ENCODE results near the gene PFDN6.

DNA sequence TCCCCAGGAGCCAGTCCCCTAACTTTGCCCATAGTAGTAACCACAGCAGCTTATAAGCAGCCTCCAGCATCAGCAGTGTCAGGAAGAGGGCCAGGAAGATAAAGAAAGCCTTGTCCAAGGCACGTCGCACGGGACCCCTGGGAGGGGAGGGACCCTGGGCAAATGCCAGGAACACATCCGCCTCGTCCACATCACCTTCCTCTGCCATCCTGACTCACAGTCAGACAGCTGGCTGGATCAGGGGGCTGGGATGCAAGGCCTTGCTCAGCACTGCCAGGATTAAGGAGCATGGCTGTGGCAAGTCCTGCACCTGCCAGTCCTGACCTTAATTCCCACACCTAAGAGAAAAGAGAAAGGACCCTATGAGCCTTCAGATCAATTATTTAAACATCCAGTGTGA is 39.7 kb downstream of the PFDN6 start:
- TF ChIP-seq POLR2A (IDR thresholded peaks at IDR 0.05; ENCODE audit: low read depth, low read length), result no peak
- TF ChIP-seq POLR2AphosphoS5 (IDR thresholded peaks at IDR 0.05; ENCODE audit: low read depth, low read length), result no peak
- no peak for TF ChIP-seq TAF1 (IDR thresholded peaks at IDR 0.05; ENCODE audit: borderline replicate concordance, low read depth, low read length)

All from GM12892 (cell line).